ENCODE results near the gene NDC1.
A peak's percentile ranks its signal among the peaks of the same experiment; 100 is the strongest.
"Not testable (repeated sequence)": the region's sequence is repeated elsewhere in the genome, so short reads cannot be mapped to it uniquely, and the experiment has no call there.

NDC1 gene

GRCh38 chr1:53837924-53838653 is at the start of gene NDC1:
Gene NDC1 (minus strand): TSS chr1:53838296. CDS start chr1:53838261, 35 bp downstream.
- DNase-seq = peak; percentile 94

GRCh38 chr1:53883600-53883999 is 45.5 kb upstream of the NDC1 start:
- DNase-seq = not testable (repeated sequence)

- not testable (repeated sequence) for DNase-seq
These were observed 43.8 kb upstream of the NDC1 start for GRCh38 chr1:53881853-53882252.

GRCh38 chr1:53878492-53879105 is 40.5 kb upstream of the NDC1 start:
- DNase-seq = peak; percentile 54

GRCh38 chr1:53875150-53875549 is 37.1 kb upstream of the NDC1 start:
- not testable (repeated sequence) for DNase-seq

- DNase-seq = no peak
These were observed 33.8 kb upstream of the NDC1 start for GRCh38 chr1:53871773-53872484.

GRCh38 chr1:53871221-53871620 is 33.1 kb upstream of the NDC1 start:
- DNase-seq = no peak

GRCh38 chr1:53869454-53870117 is 31.5 kb upstream of the NDC1 start:
- DNase-seq = no peak

GRCh38 chr1:53868565-53868964 is 30.5 kb upstream of the NDC1 start:
- no peak for DNase-seq

- no peak for DNase-seq
These were observed 24.4 kb upstream of the NDC1 start for GRCh38 chr1:53862507-53862906.

- peak; percentile 67 for DNase-seq
These were observed 22.9 kb upstream of the NDC1 start for GRCh38 chr1:53860967-53861411.

GRCh38 chr1:53851571-53852285 is 13.6 kb upstream of the NDC1 start:
- no peak for DNase-seq

- no peak for DNase-seq
These were observed 12.1 kb upstream of the NDC1 start for GRCh38 chr1:53850082-53850673.

GRCh38 chr1:53847980-53848379 is 9.9 kb upstream of the NDC1 start:
- DNase-seq = no peak

- DNase-seq = no peak
These were observed 4.3 kb upstream of the NDC1 start for GRCh38 chr1:53842347-53842746.

- DNase-seq = no peak
These were observed 518 bp upstream of the NDC1 start for GRCh38 chr1:53838654-53838974.

GRCh38 chr1:53837646-53837923 is 511 bp downstream of the NDC1 start:
- no peak for DNase-seq

- DNase-seq = no peak
These were observed 2.6 kb downstream of the NDC1 start for GRCh38 chr1:53835491-53835890.

GRCh38 chr1:53834776-53835175 is 3.3 kb downstream of the NDC1 start:
- no peak for DNase-seq

- no peak for DNase-seq
These were observed 4.7 kb downstream of the NDC1 start for GRCh38 chr1:53833393-53833792.

- no peak for DNase-seq
These were observed 11.7 kb downstream of the NDC1 start for GRCh38 chr1:53826367-53826766.

- no peak for DNase-seq
These were observed 12.8 kb downstream of the NDC1 start for GRCh38 chr1:53825306-53825705.

- DNase-seq = no peak
These were observed 15.2 kb downstream of the NDC1 start for GRCh38 chr1:53822931-53823330.
